Breast epithelium (tissue), 3 donors: ENCODE measurements around the gene CAMK4.

Experiments used
- POLR2A ChIP-seq: fragments of 450-650 bp; IDR thresholded peaks from one replicate; pipeline ENCODE4 v1.6.1; 2016; ENCODE audit warnings: antibody characterized with exemption, mild to moderate bottlenecking, moderate library complexity
- TF ChIP-seq, protein P1 (sequence below), 3 donors: fragments of 450-650 bp; IDR thresholded peaks; one replicate each; pipeline ENCODE4 v1.5.1; 2016 to 2017; ENCODE audit warnings: antibody characterized with exemption in 3 of 3, mild to moderate bottlenecking in 3 of 3, moderate library complexity in 3 of 3

DNA sequence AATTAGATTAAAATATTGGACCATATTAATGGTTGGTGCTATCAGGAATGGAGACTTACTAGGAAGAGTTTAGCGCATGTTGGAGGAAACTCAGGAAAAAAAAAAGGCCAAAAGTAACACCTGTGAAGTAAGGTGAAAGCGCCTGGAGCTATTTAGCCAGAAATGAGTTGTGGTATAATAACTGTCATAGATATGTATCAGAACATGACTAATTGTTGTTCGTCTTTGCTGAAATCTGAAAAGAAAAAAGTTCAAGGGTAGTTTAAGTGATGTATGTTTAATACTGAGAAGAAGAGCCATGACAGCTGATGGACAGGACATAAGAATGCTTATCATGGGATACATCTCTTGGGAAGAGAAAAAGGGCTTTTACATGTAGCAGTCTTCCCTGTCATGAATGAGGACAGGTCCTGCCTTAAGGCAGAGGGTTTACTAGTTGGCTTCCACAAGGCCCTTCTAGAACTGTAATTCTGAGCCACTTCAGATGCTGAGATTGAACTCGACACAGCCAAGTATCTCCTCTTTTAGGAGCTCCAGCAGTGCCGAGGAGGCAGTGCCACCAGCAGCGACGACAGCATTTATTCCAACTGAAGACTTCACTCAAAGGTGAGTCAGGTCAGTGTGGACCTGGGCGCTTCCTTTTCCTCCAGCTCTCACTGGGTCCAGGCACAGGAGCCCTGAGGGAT, 940 bp upstream of the CAMK4 start:
- TF ChIP-seq, protein P1, sequence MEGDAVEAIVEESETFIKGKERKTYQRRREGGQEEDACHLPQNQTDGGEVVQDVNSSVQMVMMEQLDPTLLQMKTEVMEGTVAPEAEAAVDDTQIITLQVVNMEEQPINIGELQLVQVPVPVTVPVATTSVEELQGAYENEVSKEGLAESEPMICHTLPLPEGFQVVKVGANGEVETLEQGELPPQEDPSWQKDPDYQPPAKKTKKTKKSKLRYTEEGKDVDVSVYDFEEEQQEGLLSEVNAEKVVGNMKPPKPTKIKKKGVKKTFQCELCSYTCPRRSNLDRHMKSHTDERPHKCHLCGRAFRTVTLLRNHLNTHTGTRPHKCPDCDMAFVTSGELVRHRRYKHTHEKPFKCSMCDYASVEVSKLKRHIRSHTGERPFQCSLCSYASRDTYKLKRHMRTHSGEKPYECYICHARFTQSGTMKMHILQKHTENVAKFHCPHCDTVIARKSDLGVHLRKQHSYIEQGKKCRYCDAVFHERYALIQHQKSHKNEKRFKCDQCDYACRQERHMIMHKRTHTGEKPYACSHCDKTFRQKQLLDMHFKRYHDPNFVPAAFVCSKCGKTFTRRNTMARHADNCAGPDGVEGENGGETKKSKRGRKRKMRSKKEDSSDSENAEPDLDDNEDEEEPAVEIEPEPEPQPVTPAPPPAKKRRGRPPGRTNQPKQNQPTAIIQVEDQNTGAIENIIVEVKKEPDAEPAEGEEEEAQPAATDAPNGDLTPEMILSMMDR (IDR thresholded peaks at IDR 0.05), result no peak
- TF ChIP-seq POLR2A, result no peak
